ENCODE results near the gene RNF207.

- TF ChIP-seq POLR2A (IDR thresholded peaks at IDR 0.05; ENCODE audit: low read depth, low read length) (no peak), POLR2AphosphoS5 (IDR thresholded peaks at IDR 0.05; ENCODE audit: low read depth, low read length) (no peak), TAF1 (IDR thresholded peaks at IDR 0.05; ENCODE audit: low read depth, low read length) (no peak), SPI1 (IDR thresholded peaks at IDR 0.05; ENCODE audit: low read depth, low read length) (no peak), PAX5 (IDR thresholded peaks at IDR 0.05; ENCODE audit: insufficient read depth, low read length, severe bottlenecking) (no peak)
Measured at GRCh38 chr1:6263716-6264115, 57.8 kb downstream of the RNF207 start.
